GM18517 (cell line): ENCODE measurements around the gene DUSP3.
"Not testable (repeated sequence)": the region's sequence is repeated elsewhere in the genome, so short reads cannot be mapped to it uniquely, and the experiment has no call there.

Source experiments
- ATAC-seq: cut with Tn5 transposase; IDR thresholded peaks from one replicate; pipeline ENCODE4 v1.9.1; 2021; ENCODE audit warnings: mild to moderate bottlenecking, moderate library complexity; ENCODE audit not compliant: unreplicated experiment

The DUSP3 gene

GRCh38 chr17:43801844-43802243 is 23.1 kb upstream of the DUSP3 start:
- no peak for ATAC-seq

GRCh38 chr17:43800736-43801135 is 22.0 kb upstream of the DUSP3 start:
- ATAC-seq: no peak

GRCh38 chr17:43799047-43799446 is 20.3 kb upstream of the DUSP3 start:
- no peak for ATAC-seq

GRCh38 chr17:43798024-43798423 is 19.2 kb upstream of the DUSP3 start:
- ATAC-seq: not testable (repeated sequence)

- not testable (repeated sequence) for ATAC-seq
These were observed 13.9 kb upstream of the DUSP3 start for GRCh38 chr17:43792668-43793067.

GRCh38 chr17:43791589-43791988 is 12.8 kb upstream of the DUSP3 start:
- no peak for ATAC-seq

- no peak for ATAC-seq
These were observed 11.6 kb upstream of the DUSP3 start for GRCh38 chr17:43790311-43790940.

GRCh38 chr17:43789482-43789881 is 10.7 kb upstream of the DUSP3 start:
- no peak for ATAC-seq

GRCh38 chr17:43788540-43788939 is 9.8 kb upstream of the DUSP3 start:
- no peak for ATAC-seq

GRCh38 chr17:43787728-43788127 is 9.0 kb upstream of the DUSP3 start:
- no peak for ATAC-seq

GRCh38 chr17:43784628-43785101 is 5.9 kb upstream of the DUSP3 start:
- ATAC-seq: no peak

- no peak for ATAC-seq
These were observed 5.3 kb upstream of the DUSP3 start for GRCh38 chr17:43784068-43784467.

GRCh38 chr17:43782913-43783680 is 4.3 kb upstream of the DUSP3 start:
- no peak for ATAC-seq

GRCh38 chr17:43780135-43780534 is 1.4 kb upstream of the DUSP3 start, which contains the start of gene CFAP97D1:
Gene CFAP97D1, plus strand, starts transcription at chr17:43780435. Its CDS starts 28 bp downstream, at chr17:43780463.
- no peak for ATAC-seq

- no peak for ATAC-seq
These were observed 658 bp upstream of the DUSP3 start for GRCh38 chr17:43779145-43780125.

GRCh38 chr17:43774304-43775250 is 4.2 kb downstream of the DUSP3 start:
- ATAC-seq: no peak

- no peak for ATAC-seq
These were observed 5.7 kb downstream of the DUSP3 start for GRCh38 chr17:43772877-43773648.

- ATAC-seq: no peak
These were observed 7.3 kb downstream of the DUSP3 start for GRCh38 chr17:43771463-43771862.

- ATAC-seq: no peak
These were observed 7.8 kb downstream of the DUSP3 start for GRCh38 chr17:43770957-43771356.
